Superior temporal gyrus (tissue), 1 donor: ENCODE data around the gene VPREB3.

Experiments used
- DNase-seq: peaks from one replicate; pipeline ENCODE4 v3.0.0-alpha.2; 2016; ENCODE audit errors: extremely low spot score

VPREB3 gene, protein sequence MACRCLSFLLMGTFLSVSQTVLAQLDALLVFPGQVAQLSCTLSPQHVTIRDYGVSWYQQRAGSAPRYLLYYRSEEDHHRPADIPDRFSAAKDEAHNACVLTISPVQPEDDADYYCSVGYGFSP

GRCh38 chr22:23754220-23754919 is at the start of gene VPREB3:
TSS of gene VPREB3 (minus strand) at chr22:23754425. CDS start at chr22:23754363, 62 bp downstream.
- no peak for DNase-seq

DNA sequence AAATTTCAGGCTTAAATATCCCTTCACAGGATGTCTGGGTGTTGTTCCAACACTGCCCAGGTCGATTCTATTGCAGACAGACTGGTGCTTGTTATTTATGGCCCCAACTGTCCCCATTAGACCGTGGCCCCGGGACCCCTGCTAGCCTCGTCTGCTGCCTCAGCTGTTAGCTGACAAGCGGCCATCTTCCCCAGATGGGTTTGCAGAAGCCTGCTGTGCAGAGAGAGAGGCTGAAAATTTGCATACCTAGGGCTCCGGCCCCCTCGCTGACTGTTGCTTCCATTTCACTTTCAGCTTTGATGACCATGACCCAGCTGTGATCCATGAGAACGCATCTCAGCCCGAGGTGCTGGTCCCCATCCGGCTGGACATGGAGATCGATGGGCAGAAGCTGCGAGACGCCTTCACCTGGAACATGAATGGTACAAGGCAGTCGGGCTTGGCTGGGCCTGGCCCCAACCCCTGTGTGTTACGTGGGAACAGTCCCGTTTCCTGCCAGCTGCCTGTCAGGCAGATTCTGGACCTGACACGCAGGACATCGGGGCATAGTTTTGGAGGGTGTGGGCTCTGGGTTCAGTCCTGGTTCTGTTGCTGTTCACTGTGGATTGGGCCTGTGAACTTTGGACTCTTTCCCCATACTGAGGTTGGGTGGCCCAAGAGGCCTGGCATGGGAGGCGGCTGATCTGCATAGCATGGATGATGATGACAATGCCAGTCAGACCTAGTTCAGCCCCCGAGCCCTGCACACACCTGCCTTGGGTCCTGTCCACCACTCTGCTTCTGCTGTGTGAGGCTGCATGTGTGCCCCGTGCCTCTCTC is 49.0 kb upstream of the VPREB3 start:
- DNase-seq, result no peak

DNA sequence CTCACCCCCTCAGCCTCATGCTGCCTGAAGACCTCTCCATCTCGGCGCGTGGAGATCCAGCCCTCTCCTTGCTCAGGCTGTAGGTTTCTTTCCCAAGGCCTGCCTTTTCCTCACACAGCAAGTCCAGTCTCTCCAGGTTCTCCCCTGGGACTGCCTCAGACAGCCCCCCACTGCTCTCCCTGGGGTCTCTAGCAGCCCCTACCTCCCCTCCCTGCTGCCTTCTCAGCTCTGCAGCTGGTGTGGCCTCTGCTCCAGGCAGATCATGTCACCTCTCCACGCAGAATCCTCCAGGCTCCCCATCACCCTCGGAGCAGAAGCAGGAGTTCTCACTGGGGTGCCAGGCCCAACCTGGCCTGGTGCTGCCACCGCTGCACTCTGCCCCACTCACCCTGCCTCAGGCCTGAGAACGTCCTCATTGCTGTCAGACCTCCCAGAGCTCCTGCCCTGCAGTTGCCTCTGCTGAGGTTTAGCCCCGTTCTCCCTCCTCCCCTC is 47.7 kb upstream of the VPREB3 start:
- DNase-seq, result no peak

- no peak for DNase-seq
Observed at GRCh38 chr22:23801238-23801821, 47.1 kb upstream of the VPREB3 start.

- no peak for DNase-seq
Observed at GRCh38 chr22:23800297-23801237, 46.3 kb upstream of the VPREB3 start.

DNA sequence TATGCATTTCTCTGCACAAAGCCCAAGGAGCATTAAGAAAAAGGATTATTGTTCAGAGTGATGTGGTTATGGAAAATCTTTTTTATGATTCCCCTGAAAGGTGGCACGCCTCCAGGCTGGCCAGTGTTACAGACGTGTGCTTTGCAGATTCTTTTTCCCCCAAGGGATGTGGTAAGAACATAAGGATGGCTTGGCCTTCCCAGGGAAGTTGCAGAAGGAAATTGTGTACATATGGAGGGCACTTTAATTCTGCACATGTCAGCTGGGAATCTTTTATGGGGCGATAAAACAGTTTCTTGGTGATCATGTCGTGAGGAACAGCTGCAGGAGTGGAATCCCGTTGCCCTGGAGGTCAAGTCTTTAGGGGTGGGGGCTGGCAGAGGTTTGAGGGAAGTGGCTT is 42.2 kb upstream of the VPREB3 start:
- DNase-seq, result no peak

- no peak for DNase-seq
Observed at GRCh38 chr22:23793326-23793725, 39.1 kb upstream of the VPREB3 start.

- DNase-seq, result no peak
Observed at GRCh38 chr22:23791738-23792645, 37.8 kb upstream of the VPREB3 start.

DNA sequence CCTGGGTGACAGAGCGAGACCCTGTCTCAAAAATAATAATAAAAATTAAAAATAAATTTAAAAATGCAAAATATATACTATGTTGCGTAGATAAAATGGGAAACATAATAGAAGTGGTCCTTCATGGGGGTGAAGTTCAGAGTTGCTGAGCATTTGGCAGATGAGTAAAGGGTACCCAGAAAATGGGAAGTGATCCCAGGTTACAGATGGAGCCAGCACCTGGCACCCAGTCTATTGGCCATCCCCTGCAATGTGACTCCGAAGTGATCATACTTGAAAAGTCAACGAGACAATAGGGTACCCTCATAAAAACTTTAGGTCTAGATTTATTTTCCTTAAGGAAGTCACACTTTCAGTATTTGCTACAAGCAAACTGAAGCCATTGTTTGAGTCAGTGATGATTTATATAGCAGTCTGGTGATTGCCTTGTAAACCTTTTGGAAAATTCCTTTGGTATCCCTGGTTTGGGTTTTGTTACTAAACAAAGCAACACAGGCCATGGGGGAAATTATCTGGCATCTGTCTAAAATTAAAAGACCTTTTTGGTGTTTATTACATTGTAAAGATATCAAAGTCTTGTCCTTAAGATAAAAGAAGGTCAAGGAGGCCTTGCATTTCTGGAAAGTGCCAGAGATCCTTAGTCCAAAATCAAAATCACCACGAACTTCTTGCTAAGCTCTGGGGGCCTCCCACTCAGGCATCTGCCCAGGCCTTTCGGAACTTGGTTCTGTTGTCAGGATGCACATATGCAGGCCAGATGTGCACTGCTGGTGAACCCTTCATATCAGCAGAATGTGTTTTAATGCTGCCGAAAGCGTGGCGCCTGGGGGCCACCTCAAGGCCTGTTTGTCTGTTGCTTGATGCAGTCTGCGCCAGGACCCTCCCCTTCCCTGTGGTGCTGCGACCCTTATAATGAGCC is 36.9 kb upstream of the VPREB3 start:
- DNase-seq, result no peak

DNA sequence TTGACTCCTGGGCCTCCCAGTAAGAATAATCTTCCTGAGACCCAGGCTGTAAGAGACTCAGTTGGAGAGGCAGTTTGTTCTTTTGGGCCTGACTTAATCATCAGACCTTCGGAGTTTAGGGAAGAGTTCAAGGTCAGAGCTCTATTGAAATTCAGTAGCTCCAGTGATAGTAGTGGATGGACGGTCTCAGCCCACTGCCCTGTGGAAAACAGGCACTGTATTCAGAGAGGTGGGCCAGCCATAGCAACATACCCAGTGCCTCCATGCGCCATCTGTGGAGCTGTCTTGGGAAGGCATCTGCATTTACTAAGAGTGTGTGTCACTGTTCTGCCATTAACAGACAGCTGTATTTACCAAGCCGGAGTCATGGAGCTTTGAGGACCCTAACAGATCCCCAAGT is 35.4 kb upstream of the VPREB3 start:
- peak; percentile 42 for DNase-seq

GRCh38 chr22:23789121-23789520 is 34.9 kb upstream of the VPREB3 start:
- no peak for DNase-seq

GRCh38 chr22:23787910-23788309 is 33.7 kb upstream of the VPREB3 start:
- DNase-seq, result no peak

DNA sequence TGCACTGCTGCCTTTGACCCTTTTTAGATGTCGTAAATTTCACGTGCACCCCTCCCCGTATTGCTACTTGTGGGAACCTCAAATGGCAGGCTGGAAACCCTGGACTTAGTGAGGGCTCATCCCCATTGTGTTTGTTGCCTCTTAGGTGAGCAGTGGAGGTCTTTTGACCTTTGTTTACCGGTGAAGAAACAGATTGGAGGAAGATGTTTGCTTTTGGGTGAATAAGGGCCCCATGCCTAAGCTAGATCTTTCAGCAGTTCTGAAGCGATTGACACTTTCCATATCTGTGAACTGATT is 33.3 kb upstream of the VPREB3 start:
- DNase-seq, result no peak

- DNase-seq, result peak; percentile 90
Observed at GRCh38 chr22:23786752-23787599, 32.8 kb upstream of the VPREB3 start, which contains the start of gene SMARCB1. TSS of gene SMARCB1 (plus strand) at chr22:23786966. CDS start at chr22:23787170, 204 bp downstream.

DNA sequence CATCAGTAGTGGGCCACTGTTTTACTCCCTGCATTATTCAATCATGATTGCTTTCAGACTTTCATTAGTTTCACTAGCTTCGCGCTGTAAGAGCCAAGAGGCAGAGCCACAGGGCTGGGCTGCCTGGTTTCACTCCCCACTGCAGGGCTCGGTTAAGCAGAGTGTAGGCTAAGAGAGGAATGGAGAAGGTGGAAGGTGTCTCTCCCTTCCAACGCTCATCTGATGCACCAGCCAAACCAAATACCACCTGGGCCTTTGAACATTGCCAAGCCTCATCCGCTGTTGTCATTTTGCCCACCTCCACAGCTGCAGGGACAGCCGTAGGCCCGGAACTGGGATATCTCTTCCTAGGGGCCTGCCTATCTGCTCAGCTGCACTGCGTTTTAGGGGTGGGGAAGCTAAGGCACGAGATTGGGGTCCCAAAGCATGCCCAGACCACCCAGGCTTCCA is 32.1 kb upstream of the VPREB3 start:
- DNase-seq, result no peak

DNA sequence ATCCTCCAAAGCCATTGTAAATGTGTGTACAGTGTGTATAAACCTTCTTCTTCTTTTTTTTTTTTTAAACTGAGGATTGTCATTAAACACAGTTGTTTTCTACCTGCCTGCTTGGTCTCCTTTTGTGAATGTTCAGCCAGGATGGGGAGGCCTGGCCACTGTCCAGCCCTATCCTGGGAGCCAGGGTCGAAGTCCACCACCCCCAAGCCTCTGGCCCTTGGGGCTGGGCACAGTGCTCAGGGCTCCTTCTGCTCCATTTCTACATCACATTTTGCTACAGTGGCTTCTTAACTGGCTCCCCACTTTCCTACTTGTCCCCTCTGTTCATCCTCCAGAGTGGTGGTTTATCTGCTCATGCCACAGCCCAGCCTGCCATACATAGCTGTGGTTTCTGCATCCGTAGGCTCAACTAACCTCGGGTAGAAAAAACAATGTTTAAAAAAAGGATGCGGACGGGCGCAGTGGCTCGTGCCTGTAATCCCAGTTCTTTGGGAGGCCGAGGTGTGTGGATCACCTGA is 30.0 kb upstream of the VPREB3 start:
- no peak for DNase-seq

- DNase-seq, result no peak
Observed at GRCh38 chr22:23783265-23784150, 29.3 kb upstream of the VPREB3 start.
